Chondrocyte (in vitro differentiated cells): ENCODE results near the gene IL31RA. TPM values are rescaled to one million over a fixed set of nuclear protein-coding genes. Genes with fewer than 3 reads are reported as not detected.

ENCODE experiments used
- DNase-seq: peaks from one replicate; pipeline ENCODE4 v3.0.0; 2021; ENCODE audit warnings: mixed read lengths, low spot score
- H3K27ac Mint-ChIP-seq: one replicate; pipeline ENCODE4 v1.8.0; 2021; ENCODE audit warnings: mild to moderate bottlenecking, moderate library complexity, mixed read lengths; ENCODE audit not compliant: unreplicated experiment
- H3K27me3 Mint-ChIP-seq: 2 replicates; pipeline ENCODE4 v1.8.0; 2021; ENCODE audit warnings: low read depth, mixed read lengths
- H3K36me3 Mint-ChIP-seq: 2 replicates; pipeline ENCODE4 v1.8.0; 2021; ENCODE audit warnings: low read depth, mixed read lengths
- H3K4me1 Mint-ChIP-seq: 2 replicates; pipeline ENCODE4 v1.8.0; 2021; ENCODE audit warnings: low read depth, mild to moderate bottlenecking, mixed read lengths
- H3K4me3 Mint-ChIP-seq: one replicate; pipeline ENCODE4 v1.8.0; 2021; ENCODE audit warnings: mild to moderate bottlenecking, moderate library complexity, mixed read lengths; ENCODE audit not compliant: unreplicated experiment
- H3K9me3 Mint-ChIP-seq: 2 replicates; pipeline ENCODE4 v1.8.0; 2021; ENCODE audit warnings: low read depth, mixed read lengths
- CTCF ChIP-seq: fragments of 200-600 bp; sonication (generic); IDR thresholded peaks from 2 replicates; pipeline ENCODE4 v1.5.0; 2021; ENCODE audit warnings: antibody characterized with exemption, mild to moderate bottlenecking, moderate library complexity
- total RNA-seq: library from RNA; stranded (reverse); gene quantifications from 3 replicates; pipeline ENCODE4 v1.2.1, GENCODE V29; 2021

IL31RA gene
- total RNA-seq, 1 donor from 2014 or later = 1.9 TPM

GRCh38 chr5:55858104-55858503, 6.9 kb downstream of the IL31RA start:
- H3K36me3 Mint-ChIP-seq = peaks cover 2% of the 10 kb centered on the region
- DNase-seq = no peak

GRCh38 chr5:55860288-55860687, 9.1 kb downstream of the IL31RA start:
- Mint-ChIP-seq H3K4me3 (no peak overlapping the region), H3K27me3 (no peaks in the 10 kb centered on the region), H3K27ac (no peak overlapping the region), H3K4me1 (peaks cover 7% of the 10 kb centered on the region), H3K9me3 (peaks cover 6% of the 10 kb centered on the region), H3K36me3 (peaks cover 2% of the 10 kb centered on the region)
- TF ChIP-seq CTCF = no peak
- no peak for DNase-seq

More at GRCh38 chr5:55858104-55858503, 6.9 kb downstream of the IL31RA start:
- TF ChIP-seq CTCF = no peak
- peaks cover 17% of the 10 kb centered on the region for H3K4me1 Mint-ChIP-seq
- H3K27ac Mint-ChIP-seq = no peak overlapping the region
- H3K4me3 Mint-ChIP-seq = no peak overlapping the region
- peaks cover 6% of the 10 kb centered on the region for H3K9me3 Mint-ChIP-seq
- no peaks in the 10 kb centered on the region for H3K27me3 Mint-ChIP-seq

- H3K4me3 Mint-ChIP-seq = no peak overlapping the region
- H3K36me3 Mint-ChIP-seq = peaks cover 2% of the 10 kb centered on the region
- no peaks in the 10 kb centered on the region for H3K27me3 Mint-ChIP-seq
These were observed 9.6 kb downstream of the IL31RA start for GRCh38 chr5:55860709-55861108.

GRCh38 chr5:55864606-55865541, 13.7 kb downstream of the IL31RA start:
- peaks cover 2% of the 10 kb centered on the region for H3K36me3 Mint-ChIP-seq
- no peak for TF ChIP-seq CTCF
- no peak overlapping the region for H3K27ac Mint-ChIP-seq
- H3K9me3 Mint-ChIP-seq = peaks cover 6% of the 10 kb centered on the region
- DNase-seq = no peak
- H3K4me3 Mint-ChIP-seq = no peak overlapping the region
- no peaks in the 10 kb centered on the region for H3K27me3 Mint-ChIP-seq
- H3K4me1 Mint-ChIP-seq = peaks cover 8% of the 10 kb centered on the region

More at GRCh38 chr5:55860709-55861108, 9.6 kb downstream of the IL31RA start:
- no peak for TF ChIP-seq CTCF
- H3K4me1 Mint-ChIP-seq = peaks cover 3% of the 10 kb centered on the region
- H3K27ac Mint-ChIP-seq = no peak overlapping the region
- DNase-seq = no peak
- peaks cover 6% of the 10 kb centered on the region for H3K9me3 Mint-ChIP-seq

GRCh38 chr5:55865831-55866230, 14.7 kb downstream of the IL31RA start:
- DNase-seq = no peak

More at GRCh38 chr5:55865831-55866230, 14.7 kb downstream of the IL31RA start:
- no peak overlapping the region for H3K4me3 Mint-ChIP-seq
- TF ChIP-seq CTCF = no peak
- no peaks in the 10 kb centered on the region for H3K27me3 Mint-ChIP-seq
- H3K4me1 Mint-ChIP-seq = peaks cover 8% of the 10 kb centered on the region
- no peak overlapping the region for H3K27ac Mint-ChIP-seq
- H3K36me3 Mint-ChIP-seq = peaks cover 2% of the 10 kb centered on the region
- H3K9me3 Mint-ChIP-seq = peaks cover 3% of the 10 kb centered on the region
